Limb (tissue), 2 donors: ENCODE measurements around the gene ZNF213.

Experiments
- DNase-seq, 2 donors: peaks; one replicate each; pipeline ENCODE4 v3.0.0-alpha.2; 2016; ENCODE audit errors: extremely low spot score in 2 of 2

ZNF213 gene

DNA sequence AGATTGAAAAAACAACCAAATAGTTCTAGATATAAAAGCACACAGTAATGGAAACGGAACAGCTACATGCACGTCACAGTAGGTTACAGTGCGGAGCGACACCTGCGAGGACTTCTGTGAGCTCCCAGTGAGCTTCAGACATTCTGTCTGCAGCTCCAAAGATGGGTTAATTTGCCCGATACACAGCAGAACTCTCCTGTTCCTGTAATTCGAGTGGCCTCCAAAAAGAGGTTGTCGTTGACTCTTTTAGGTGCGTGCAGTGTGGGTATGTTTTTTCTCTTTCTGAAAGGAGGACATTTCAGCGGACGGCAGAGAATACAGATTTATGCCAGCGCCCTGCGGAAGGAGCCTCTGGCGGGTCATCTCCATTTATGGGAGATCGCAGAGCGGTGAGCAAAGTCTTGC lies 56.1 kb downstream of the ZNF213 start:
- DNase-seq: no peak
